ENCODE results near the gene CAB39L. TPM values are rescaled to one million over a fixed set of nuclear protein-coding genes. Genes with fewer than 3 reads are reported as not detected.

The CAB39L gene
- total RNA-seq, 2 donors from 2014 or later = 24.3 to 27.1 TPM

- peaks cover 0 to 3% of the 10 kb centered on the region in 2 donors for H3K9me3 ChIP-seq
- H3K36me3 ChIP-seq = peaks cover 5% of the 10 kb centered on the region
- no peaks in the 10 kb centered on the region for H3K4me1 ChIP-seq
- H3K27me3 ChIP-seq = no peaks in the 10 kb centered on the region
- H3K4me3 ChIP-seq = no peak overlapping the region
- no peak for DNase-seq (ENCODE audit: low spot score)
- no peak for TF ChIP-seq CTCF (IDR thresholded peaks at IDR 0.05)
- H3K27ac ChIP-seq = no peak overlapping the region
These were observed 57.2 kb downstream of the CAB39L start for GRCh38 chr13:49386664-49387063.

- H3K4me3 ChIP-seq = no peak overlapping the region
- H3K4me1 ChIP-seq = peaks cover 0 to 6% of the 10 kb centered on the region in 2 donors
- H3K27ac ChIP-seq = no peak overlapping the region
- TF ChIP-seq CTCF (IDR thresholded peaks at IDR 0.05) = no peak
- H3K27me3 ChIP-seq = no peaks in the 10 kb centered on the region
- no peaks in the 10 kb centered on the region for H3K9me3 ChIP-seq
- peaks cover 11% of the 10 kb centered on the region for H3K36me3 ChIP-seq
- DNase-seq (ENCODE audit: low spot score) = no peak
These were observed 67.7 kb downstream of the CAB39L start for GRCh38 chr13:49376121-49376520.

GRCh38 chr13:49374585-49375290 is 69.1 kb downstream of the CAB39L start:
- no peak for TF ChIP-seq CTCF (IDR thresholded peaks at IDR 0.05)
- no peak overlapping the region for H3K27ac ChIP-seq
- no peaks in the 10 kb centered on the region for H3K9me3 ChIP-seq
- H3K4me1 ChIP-seq = peaks cover 0 to 14% of the 10 kb centered on the region in 2 donors
- peaks cover 10% of the 10 kb centered on the region for H3K36me3 ChIP-seq
- no peak for DNase-seq (ENCODE audit: low spot score)
- H3K4me3 ChIP-seq = no peak overlapping the region
- no peaks in the 10 kb centered on the region for H3K27me3 ChIP-seq

GRCh38 chr13:49373716-49374115 is 70.1 kb downstream of the CAB39L start:
- Histone ChIP-seq H3K4me1 (peaks cover 0 to 14% of the 10 kb centered on the region in 2 donors), H3K27ac (no peak overlapping the region), H3K4me3 (no peak overlapping the region), H3K36me3 (peaks cover 10% of the 10 kb centered on the region), H3K27me3 (no peaks in the 10 kb centered on the region), H3K9me3 (no peaks in the 10 kb centered on the region)
- no peak for DNase-seq (ENCODE audit: low spot score)
- TF ChIP-seq CTCF (IDR thresholded peaks at IDR 0.05) = no peak

- H3K4me3 ChIP-seq = no peak overlapping the region
- no peak for TF ChIP-seq CTCF (IDR thresholded peaks at IDR 0.05)
- no peak for DNase-seq (ENCODE audit: low spot score)
- peaks cover 0 to 28% of the 10 kb centered on the region in 2 donors for H3K4me1 ChIP-seq
- peaks cover 10% of the 10 kb centered on the region for H3K36me3 ChIP-seq
- no peaks in the 10 kb centered on the region for H3K9me3 ChIP-seq
- no peaks in the 10 kb centered on the region for H3K27me3 ChIP-seq
- H3K27ac ChIP-seq = no peak overlapping the region
These were observed 71.8 kb downstream of the CAB39L start for GRCh38 chr13:49371943-49372613.

Measured in right atrium auricular region (tissue), 2 donors.